ENCODE measurements around the gene ACAN. TPM values are rescaled to one million over a fixed set of nuclear protein-coding genes. Genes with fewer than 3 reads are reported as not detected.

The ACAN gene
- total RNA-seq, 1 donor from 2014 or later: 42.9 TPM

Other genes with a start within 250 kb of the ACAN start
- gene AEN, start 182.1 kb upstream of the ACAN start, total RNA-seq (ENCODE audit: insufficient read depth, low replicate concordance): 18.1 TPM
- 4.6 TPM for gene ISG20, start 164.4 kb upstream of the ACAN start, total RNA-seq (ENCODE audit: insufficient read depth, low replicate concordance)
- gene HAPLN3, start 92.1 kb downstream of the ACAN start, total RNA-seq (ENCODE audit: insufficient read depth, low replicate concordance): 19.7 TPM
- 167 TPM for gene MFGE8, start 109.9 kb downstream of the ACAN start, total RNA-seq (ENCODE audit: insufficient read depth, low replicate concordance)